Activated naive CD4-positive, alpha-beta T cell treated with anti-CD3 and anti-CD28 coated beads, Interleukin-2, amount 10 ng/mL, durations not matched to agents 7 days and 5 days (primary cell): Measurements from ENCODE around the gene KLK5.

Source experiments
- CTCF ChIA-PET: fragments of 350-600 bp; sonication (Branson Sonifier 250); formaldehyde crosslinking; loops from one replicate; lab custom pipeline; 2021; ENCODE audit warnings: antibody characterized with exemption; lab: Charles Lee
- DNase-seq: peaks from one replicate; pipeline ENCODE4 v3.0.0-alpha.2; 2020
- H3K27ac Mint-ChIP-seq: one replicate; pipeline ENCODE4 v1.8.0; 2021; ENCODE audit warnings: mild to moderate bottlenecking, moderate library complexity, mixed read lengths
- H3K27me3 Mint-ChIP-seq: one replicate; pipeline ENCODE4 v1.8.0; 2021; ENCODE audit warnings: mild to moderate bottlenecking, mixed read lengths
- H3K36me3 Mint-ChIP-seq: one replicate; pipeline ENCODE4 v1.8.0; 2021; ENCODE audit warnings: mixed read lengths
- H3K4me1 Mint-ChIP-seq: one replicate; pipeline ENCODE4 v1.8.0; 2021; ENCODE audit warnings: mixed read lengths
- H3K4me3 Mint-ChIP-seq: one replicate; pipeline ENCODE4 v1.8.0; 2021; ENCODE audit warnings: mild to moderate bottlenecking, moderate library complexity, mixed read lengths
- H3K9me3 Mint-ChIP-seq: one replicate; pipeline ENCODE4 v1.8.0; 2021; ENCODE audit warnings: mixed read lengths

KLK5 gene

DNA sequence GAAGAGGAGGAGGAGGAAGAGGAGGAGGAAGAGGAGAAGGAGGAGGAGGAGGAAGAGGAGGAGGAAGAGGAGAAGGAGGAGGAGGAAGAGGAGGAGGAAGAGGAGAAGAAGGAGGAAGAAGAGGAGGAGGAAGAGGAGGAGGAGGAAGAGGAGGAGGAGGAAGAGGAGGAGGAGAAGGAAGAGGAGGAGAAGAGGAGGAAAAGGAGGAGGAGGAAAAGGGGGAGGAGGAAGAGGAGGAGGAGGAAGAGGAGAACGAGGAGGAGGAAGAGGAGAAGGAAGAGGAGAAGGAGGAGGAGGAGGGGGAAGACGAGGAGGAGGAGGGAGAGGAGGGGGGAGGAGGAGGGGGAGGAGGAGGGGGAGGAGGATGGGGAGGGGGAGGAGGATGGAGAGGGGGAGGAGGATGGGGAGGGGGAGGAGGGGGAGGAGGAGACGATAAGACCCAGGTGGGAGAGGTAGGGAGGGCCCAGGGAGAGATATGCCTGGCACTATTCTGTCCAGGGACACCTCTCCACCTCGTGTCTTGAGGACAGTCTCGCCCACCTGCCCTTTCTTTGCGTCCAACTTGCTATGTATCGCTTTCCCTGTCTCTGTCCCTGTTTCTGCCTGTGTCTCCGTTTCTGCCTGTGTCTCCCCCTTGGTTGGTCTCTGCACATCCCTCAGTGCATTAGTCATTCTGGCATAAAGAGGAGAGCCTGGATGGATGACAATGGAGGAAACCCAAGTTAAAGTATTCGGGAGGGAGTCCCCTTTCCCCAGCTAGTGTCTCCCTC lies 7.1 kb upstream of the KLK5 start:
- H3K4me3 Mint-ChIP-seq, result no peak overlapping the region
- no peaks in the 10 kb centered on the region for H3K4me1 Mint-ChIP-seq
- CTCF ChIA-PET, result no interaction called here
- DNase-seq, result no peak
- no peaks in the 10 kb centered on the region for H3K36me3 Mint-ChIP-seq
- peaks cover 11% of the 10 kb centered on the region for H3K27me3 Mint-ChIP-seq
- peaks cover 11% of the 10 kb centered on the region for H3K9me3 Mint-ChIP-seq
- H3K27ac Mint-ChIP-seq, result no peak overlapping the region

DNA sequence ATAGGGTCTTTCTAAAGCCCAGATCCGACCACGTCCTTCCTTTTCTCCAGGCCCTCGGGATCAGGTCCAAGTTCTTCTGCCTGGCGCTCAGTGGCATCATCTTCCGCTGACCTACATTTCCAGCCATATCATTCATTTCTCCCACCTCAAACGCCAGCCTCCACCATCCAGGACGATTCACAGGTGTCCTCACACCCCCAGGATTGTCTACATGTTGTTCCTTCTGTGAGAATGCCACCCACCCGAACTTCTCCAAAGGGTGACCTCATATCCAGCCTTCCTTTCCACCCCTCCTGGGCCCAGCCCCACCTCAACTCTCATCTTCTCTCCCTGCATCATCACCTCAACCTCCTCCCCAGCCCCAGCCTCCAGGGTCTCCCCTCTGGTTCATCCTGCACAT lies 4.7 kb upstream of the KLK5 start:
- Mint-ChIP-seq H3K9me3 (peaks cover 6% of the 10 kb centered on the region), H3K36me3 (no peaks in the 10 kb centered on the region), H3K27ac (no peak overlapping the region), H3K4me3 (no peak overlapping the region), H3K27me3 (peaks cover 11% of the 10 kb centered on the region), H3K4me1 (no peaks in the 10 kb centered on the region)
- CTCF ChIA-PET, result no interaction called here
- no peak for DNase-seq

DNA sequence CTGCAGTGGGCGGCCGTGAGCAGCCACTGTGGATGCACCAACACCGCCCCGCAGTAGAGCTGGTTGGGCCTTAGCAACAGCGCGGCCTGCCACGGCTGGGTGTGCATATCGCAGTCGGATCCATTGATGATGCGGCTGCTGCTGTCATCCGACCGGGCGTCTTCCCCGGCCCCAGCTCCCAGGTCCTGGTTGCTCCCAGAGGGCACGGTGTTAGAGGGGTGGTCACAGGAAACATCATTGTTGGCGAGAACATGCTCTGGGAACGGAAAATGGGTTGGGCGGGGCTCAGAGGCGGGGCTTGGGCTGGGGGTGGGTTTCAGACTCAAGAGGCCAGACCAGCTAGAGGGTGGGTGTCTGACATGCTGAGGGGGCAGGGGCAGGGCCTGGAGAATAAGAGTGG lies 3.0 kb downstream of the KLK5 start:
- Mint-ChIP-seq H3K4me3 (no peak overlapping the region), H3K27ac (no peak overlapping the region), H3K9me3 (no peaks in the 10 kb centered on the region), H3K36me3 (no peaks in the 10 kb centered on the region), H3K4me1 (no peaks in the 10 kb centered on the region), H3K27me3 (peaks cover 6% of the 10 kb centered on the region)
- no peak for DNase-seq
- CTCF ChIA-PET, result no interaction called here

DNA sequence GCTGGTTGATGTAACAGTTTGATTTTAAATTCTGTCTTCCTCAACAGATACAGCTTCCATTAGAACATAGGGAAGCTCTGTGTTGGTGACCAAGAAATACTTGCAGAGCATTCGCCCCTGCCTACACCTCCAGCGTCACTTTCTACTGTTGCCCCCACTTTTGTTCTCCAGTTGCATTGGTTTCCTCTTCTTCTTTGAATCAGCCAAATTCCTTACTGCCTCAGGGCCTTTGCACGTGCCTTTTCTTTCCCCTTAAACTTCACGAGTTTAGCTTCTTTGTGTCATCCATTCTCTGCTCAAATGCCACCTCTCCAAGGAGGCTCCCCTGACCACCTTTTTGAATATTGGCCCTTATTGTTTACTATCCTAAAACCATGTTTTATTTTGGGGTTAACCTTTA lies 5.7 kb downstream of the KLK5 start:
- Mint-ChIP-seq H3K4me3 (no peak overlapping the region), H3K9me3 (no peaks in the 10 kb centered on the region), H3K27ac (no peak overlapping the region), H3K27me3 (peaks cover 4% of the 10 kb centered on the region), H3K36me3 (no peaks in the 10 kb centered on the region), H3K4me1 (no peaks in the 10 kb centered on the region)
- CTCF ChIA-PET, result interaction anchor here (0.8 to 1.1 kb wide), 2 partner anchors 17 to 146 kb away, joined by 3 read pairs; no protein-coding TSS in a partner anchor
- no peak for DNase-seq

DNA sequence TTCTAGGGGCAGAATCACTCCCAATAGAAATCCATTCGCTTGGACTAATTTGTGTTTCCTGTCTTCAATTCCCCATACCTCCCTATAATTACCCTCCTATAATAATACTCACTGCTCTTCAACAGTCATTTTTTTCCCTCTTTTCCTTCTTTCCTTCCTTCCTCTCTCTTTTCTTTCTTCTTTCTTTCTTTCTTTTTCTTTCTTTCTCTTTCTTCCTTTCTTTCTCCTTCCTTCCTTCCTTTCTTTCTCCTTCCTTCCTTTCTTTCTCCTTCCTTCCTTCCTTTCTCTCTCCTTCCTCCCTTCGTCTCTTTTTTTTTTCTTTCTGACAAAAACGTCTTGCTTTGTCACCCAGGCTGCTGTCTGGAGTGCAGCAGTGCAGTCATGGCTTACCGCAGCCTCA lies 8.0 kb downstream of the KLK5 start:
- H3K4me1 Mint-ChIP-seq, result no peaks in the 10 kb centered on the region
- H3K9me3 Mint-ChIP-seq, result no peaks in the 10 kb centered on the region
- peaks cover 8% of the 10 kb centered on the region for H3K27me3 Mint-ChIP-seq
- no peak overlapping the region for H3K27ac Mint-ChIP-seq
- CTCF ChIA-PET, result interaction anchor here (1.6 kb wide), 1 partner anchor 12 kb away, joined by 3 read pairs; no protein-coding TSS in a partner anchor
- no peaks in the 10 kb centered on the region for H3K36me3 Mint-ChIP-seq
- no peak for DNase-seq
- H3K4me3 Mint-ChIP-seq, result no peak overlapping the region

DNA sequence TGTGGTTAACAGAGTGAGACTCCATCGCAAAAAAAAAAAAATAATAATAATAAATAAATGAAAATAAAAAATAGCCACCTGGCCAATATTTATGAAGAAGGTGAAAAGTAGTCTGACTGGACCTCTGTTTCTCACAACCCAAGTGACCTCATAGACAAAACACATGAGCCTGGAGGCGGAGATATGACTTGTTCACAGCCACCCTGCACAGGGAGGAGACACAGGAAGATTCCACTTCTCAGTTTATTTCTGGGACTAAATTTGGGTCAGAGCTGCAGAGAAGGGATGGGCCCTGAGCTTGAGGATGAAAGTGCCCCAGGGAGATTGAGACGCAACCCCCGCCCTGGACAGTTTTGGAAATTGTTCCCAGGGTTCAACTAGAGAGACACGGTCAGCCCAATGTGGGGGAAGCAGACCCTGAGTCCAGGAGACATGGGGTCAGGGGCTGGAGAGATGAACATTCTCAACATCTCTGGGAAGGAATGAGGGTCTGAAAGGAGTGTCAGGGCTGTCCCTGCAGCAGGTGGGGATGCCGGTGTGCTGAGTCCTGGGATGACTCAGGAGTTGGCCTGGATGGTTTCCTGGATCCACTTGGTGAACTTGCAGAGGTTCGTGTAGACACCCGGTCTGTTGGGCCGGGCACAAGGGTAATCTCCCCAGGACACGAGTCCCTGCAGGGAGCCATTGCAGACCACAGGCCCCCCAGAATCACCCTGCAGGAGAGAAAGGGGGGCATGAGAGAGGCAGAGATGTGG lies 9.6 kb downstream of the KLK5 start:
- Mint-ChIP-seq H3K36me3 (no peaks in the 10 kb centered on the region), H3K27ac (no peak overlapping the region), H3K27me3 (peaks cover 8% of the 10 kb centered on the region), H3K9me3 (no peaks in the 10 kb centered on the region), H3K4me3 (no peak overlapping the region), H3K4me1 (no peaks in the 10 kb centered on the region)
- CTCF ChIA-PET, result no interaction called here
- no peak for DNase-seq

DNA sequence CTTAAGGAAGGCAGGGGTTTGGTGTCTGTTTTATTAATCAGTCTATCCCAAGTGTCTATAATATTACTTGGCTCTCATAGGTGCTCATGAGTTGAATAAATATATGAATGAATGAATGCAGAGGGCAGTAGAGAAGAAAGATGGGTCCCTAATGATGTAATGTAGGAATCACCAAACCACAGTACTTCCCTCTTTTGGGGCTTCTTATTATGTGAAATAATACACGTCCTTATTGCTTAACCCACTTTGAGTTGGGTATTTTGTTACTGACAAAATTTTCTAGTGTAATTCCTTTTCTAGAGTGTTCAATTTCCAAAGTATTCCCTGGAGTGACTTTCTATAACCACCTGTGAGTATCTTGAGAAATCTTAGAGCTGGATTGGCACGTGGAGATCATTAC lies 13.2 kb downstream of the KLK5 start:
- no peak overlapping the region for H3K4me3 Mint-ChIP-seq
- CTCF ChIA-PET, result no interaction called here
- H3K36me3 Mint-ChIP-seq, result no peaks in the 10 kb centered on the region
- peaks cover 8% of the 10 kb centered on the region for H3K27me3 Mint-ChIP-seq
- DNase-seq, result no peak
- H3K27ac Mint-ChIP-seq, result no peak overlapping the region
- no peaks in the 10 kb centered on the region for H3K4me1 Mint-ChIP-seq
- no peaks in the 10 kb centered on the region for H3K9me3 Mint-ChIP-seq

DNA sequence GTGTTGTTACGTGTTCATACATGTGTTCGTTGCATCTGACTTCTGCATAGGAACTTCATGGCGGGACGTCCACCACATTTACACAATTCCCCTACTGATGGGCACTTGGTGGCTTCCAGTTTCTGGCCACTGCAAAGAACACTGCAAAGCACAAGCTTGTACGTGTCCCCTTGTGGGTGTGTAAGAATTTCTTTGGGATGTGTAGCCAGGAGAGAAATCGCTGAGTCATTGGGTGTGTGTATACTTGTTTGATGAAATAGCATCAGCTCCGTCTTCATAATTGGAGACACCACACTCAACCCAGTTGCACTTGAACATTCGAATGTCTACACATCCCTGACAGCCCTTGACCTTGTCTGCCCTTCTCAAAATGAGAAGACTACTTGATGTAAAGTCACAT lies 19.2 kb downstream of the KLK5 start:
- Mint-ChIP-seq H3K27ac (no peak overlapping the region), H3K9me3 (no peaks in the 10 kb centered on the region), H3K27me3 (peaks cover 21% of the 10 kb centered on the region), H3K36me3 (no peaks in the 10 kb centered on the region), H3K4me1 (peaks cover 3% of the 10 kb centered on the region), H3K4me3 (no peak overlapping the region)
- CTCF ChIA-PET, result interaction anchor here (0.7 to 1.0 kb wide), 2 partner anchors 9 to 85 kb away, joined by 3 to 4 read pairs; no protein-coding TSS in a partner anchor
- no peak for DNase-seq

DNA sequence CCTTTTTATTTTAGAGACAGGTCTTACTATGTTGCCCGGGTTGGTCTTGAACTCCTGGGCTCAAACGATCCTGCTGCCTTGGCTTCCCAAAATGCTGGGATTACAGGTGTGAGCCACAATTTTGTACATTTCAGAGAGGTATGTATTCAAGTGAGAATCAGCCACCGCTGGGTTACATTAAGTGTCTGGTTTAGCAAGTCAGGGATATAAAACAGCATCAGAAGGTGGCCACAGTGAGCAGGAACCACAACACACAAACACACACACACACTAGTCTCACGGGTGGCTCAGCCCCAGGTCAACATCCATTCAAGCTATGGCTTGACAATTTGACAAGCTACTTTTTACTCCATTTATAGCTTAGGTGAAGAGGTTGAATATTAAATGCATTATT lies 20.2 kb downstream of the KLK5 start:
- CTCF ChIA-PET, result interaction anchor here (0.7 kb wide), 1 partner anchor 232 kb away, joined by 3 read pairs; no protein-coding TSS in a partner anchor
- DNase-seq, result no peak
- Mint-ChIP-seq H3K36me3 (no peaks in the 10 kb centered on the region), H3K27me3 (peaks cover 21% of the 10 kb centered on the region), H3K4me3 (no peak overlapping the region), H3K27ac (no peak overlapping the region), H3K4me1 (peaks cover 3% of the 10 kb centered on the region), H3K9me3 (no peaks in the 10 kb centered on the region)

DNA sequence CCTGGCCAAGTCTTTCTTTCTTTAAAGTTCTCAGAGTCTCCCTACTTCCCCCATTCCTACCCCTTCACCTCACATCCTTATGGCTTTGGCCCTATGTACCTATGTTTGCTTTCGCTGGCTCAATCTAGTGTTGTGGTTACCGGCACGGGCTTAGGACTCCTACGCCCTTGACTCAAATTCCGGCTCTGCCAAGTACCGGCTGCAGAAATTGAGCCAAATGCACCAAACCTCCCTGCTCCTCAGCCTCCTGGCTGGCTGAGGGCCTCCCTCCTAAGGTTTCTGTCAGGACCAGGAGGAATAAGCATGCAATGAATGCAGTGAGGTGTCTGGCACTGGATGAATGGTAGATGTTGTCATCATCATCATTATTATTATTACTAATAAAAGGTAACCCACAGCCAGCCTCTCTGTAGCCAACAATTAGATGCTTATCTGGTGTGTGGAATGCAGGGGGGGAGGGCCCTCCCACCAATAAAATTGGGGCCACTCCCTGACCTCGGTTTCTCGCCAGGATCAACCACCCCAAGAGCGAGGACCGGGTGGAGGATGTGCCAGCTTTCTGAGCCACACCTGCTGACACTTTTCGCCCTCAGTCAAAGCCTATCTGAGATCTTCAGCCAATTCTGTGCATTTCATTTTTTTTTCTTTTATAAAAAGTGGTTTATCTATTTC lies 20.7 kb downstream of the KLK5 start:
- H3K36me3 Mint-ChIP-seq, result no peaks in the 10 kb centered on the region
- H3K4me3 Mint-ChIP-seq, result no peak overlapping the region
- no peak for DNase-seq
- H3K27me3 Mint-ChIP-seq, result peaks cover 21% of the 10 kb centered on the region
- H3K9me3 Mint-ChIP-seq, result no peaks in the 10 kb centered on the region
- CTCF ChIA-PET, result no interaction called here
- no peak overlapping the region for H3K27ac Mint-ChIP-seq
- peaks cover 3% of the 10 kb centered on the region for H3K4me1 Mint-ChIP-seq

DNA sequence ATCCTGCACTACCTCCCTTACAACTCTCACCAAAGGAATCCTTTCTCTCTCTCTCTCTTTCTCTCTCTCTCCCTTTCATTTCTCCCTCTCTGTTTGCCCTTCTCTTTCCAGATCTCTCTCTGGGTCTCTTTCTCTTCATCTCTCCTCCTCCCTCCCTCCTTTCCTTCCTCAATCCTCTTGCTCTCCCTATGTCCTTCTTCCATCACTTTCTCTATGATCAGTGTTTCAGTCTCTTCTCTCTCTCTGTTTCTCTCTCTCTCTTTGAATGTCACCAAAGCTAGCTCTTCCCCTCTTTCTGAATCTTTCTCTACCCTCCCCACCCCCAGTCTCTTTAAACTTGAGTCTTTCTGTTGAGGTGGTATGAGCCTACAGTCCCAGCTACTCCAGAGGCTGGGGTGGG lies 21.8 kb downstream of the KLK5 start:
- CTCF ChIA-PET, result interaction anchor here (1.6 kb wide), 1 partner anchor 9 kb away, joined by 6 read pairs; no protein-coding TSS in a partner anchor
- H3K27ac Mint-ChIP-seq, result no peak overlapping the region
- DNase-seq, result no peak
- H3K27me3 Mint-ChIP-seq, result peaks cover 21% of the 10 kb centered on the region
- no peaks in the 10 kb centered on the region for H3K36me3 Mint-ChIP-seq
- H3K4me3 Mint-ChIP-seq, result no peak overlapping the region
- no peaks in the 10 kb centered on the region for H3K9me3 Mint-ChIP-seq
- H3K4me1 Mint-ChIP-seq, result peaks cover 3% of the 10 kb centered on the region

DNA sequence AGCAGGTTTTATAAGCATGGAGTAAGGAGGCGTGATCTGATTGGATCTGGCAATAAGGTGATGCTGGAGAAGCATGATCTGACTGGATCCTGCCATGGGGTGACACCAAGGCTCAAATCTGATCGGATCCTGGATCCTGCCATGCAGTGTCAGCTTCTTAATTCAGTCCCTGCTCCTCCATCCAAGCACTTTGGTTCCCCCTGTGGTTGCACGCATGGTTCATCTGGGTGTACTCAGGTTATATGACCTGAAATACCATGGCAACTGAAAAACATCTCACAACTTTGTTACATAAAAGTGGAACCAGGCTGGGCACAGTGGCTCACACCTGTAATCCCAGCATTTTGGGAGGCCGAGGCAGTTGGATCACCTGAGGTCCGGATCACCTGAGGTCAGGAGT lies 24.0 kb downstream of the KLK5 start:
- CTCF ChIA-PET, result interaction anchor here (1.0 kb wide), 1 partner anchor 168 kb away, joined by 3 read pairs; no protein-coding TSS in a partner anchor
- H3K4me1 Mint-ChIP-seq, result peaks cover 3% of the 10 kb centered on the region
- no peaks in the 10 kb centered on the region for H3K36me3 Mint-ChIP-seq
- H3K4me3 Mint-ChIP-seq, result no peak overlapping the region
- no peak for DNase-seq
- peaks cover 21% of the 10 kb centered on the region for H3K27me3 Mint-ChIP-seq
- no peak overlapping the region for H3K27ac Mint-ChIP-seq
- no peaks in the 10 kb centered on the region for H3K9me3 Mint-ChIP-seq

DNA sequence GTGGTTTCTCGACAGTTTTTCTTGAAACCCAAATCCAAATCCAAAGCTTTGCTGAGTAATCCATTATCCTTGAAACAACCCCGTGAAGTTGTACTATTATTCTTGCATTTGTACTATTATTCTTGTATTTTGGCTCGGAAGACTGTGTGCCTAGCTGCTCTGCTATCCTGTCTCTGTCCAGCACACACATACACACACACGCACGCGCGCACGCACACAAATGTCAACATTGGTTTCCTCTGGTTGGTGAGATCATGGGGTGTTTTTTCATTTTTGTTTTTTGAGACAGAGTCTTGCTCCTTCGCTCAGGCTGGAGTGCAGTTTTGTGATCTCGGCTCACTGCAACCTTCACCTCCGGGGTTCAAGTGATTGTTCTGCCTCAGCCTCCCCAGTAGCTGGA lies 26.7 kb downstream of the KLK5 start:
- H3K9me3 Mint-ChIP-seq, result no peaks in the 10 kb centered on the region
- H3K27me3 Mint-ChIP-seq, result peaks cover 26% of the 10 kb centered on the region
- H3K4me1 Mint-ChIP-seq, result peaks cover 11% of the 10 kb centered on the region
- no peak overlapping the region for H3K27ac Mint-ChIP-seq
- DNase-seq, result no peak
- CTCF ChIA-PET, result interaction anchor here (0.8 kb wide), 1 partner anchor 170 kb away, joined by 3 read pairs; no protein-coding TSS in a partner anchor
- no peak overlapping the region for H3K4me3 Mint-ChIP-seq
- no peaks in the 10 kb centered on the region for H3K36me3 Mint-ChIP-seq

DNA sequence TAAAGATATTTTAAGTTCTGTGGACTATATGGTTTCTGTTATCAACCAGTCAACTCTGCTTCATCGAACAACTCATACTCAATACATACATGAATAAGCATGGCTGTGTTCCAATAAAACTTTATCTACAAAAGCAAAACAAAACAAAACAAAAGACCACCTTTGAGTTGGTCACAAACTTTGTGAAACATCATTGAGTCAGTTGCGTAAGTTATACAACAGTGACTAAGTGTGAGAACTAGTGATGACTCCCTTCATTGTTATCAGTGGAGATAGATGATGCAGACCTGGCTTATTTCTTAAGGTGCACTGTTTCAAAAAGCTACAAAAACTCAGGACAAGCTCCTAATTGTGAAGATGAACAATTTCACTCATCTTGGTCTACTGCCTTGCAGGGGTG lies 27.1 kb downstream of the KLK5 start:
- DNase-seq, result no peak
- Mint-ChIP-seq H3K4me3 (no peak overlapping the region), H3K36me3 (no peaks in the 10 kb centered on the region), H3K27ac (no peak overlapping the region), H3K4me1 (peaks cover 11% of the 10 kb centered on the region), H3K27me3 (peaks cover 22% of the 10 kb centered on the region), H3K9me3 (no peaks in the 10 kb centered on the region)
- CTCF ChIA-PET, result interaction anchor here (0.8 to 1.2 kb wide), 2 partner anchors 171 kb away, joined by 3 read pairs; no protein-coding TSS in a partner anchor
